RWPE2 (cell line): ENCODE data around the gene DAPK2.

ENCODE experiments used
- ATAC-seq: fragments of 200-7000 bp; cut with Tn5 transposase; 3 replicates; pipeline ENCODE4 v1.9.1; 2021; ENCODE audit warnings: low read depth
- DNase-seq: peaks from one replicate; pipeline ENCODE4 v3.0.0-alpha.2; 2020; ENCODE audit warnings: low spot score
- H3K27ac ChIP-seq: fragments of 450-650 bp; 2 replicates; pipeline ENCODE4 v1.5.1; 2017; ENCODE audit warnings: mild to moderate bottlenecking; ENCODE audit not compliant: poor library complexity, severe bottlenecking
- H3K27me3 ChIP-seq: fragments of 250-450 bp; sonication (Bioruptor Pico); 2 replicates; pipeline ENCODE4 v1.5.1; 2021; ENCODE audit warnings: mild to moderate bottlenecking, moderate library complexity; ENCODE audit not compliant: insufficient read depth, poor library complexity, severe bottlenecking
- H3K36me3 ChIP-seq: fragments of 250-450 bp; sonication (Bioruptor Pico); 2 replicates; pipeline ENCODE4 v1.5.1; 2020; ENCODE audit warnings: low read depth, mild to moderate bottlenecking, moderate library complexity
- H3K4me1 ChIP-seq: fragments of 250-450 bp; sonication (Bioruptor Pico); 2 replicates; pipeline ENCODE4 v1.5.1; 2021; ENCODE audit warnings: mild to moderate bottlenecking, moderate library complexity; ENCODE audit not compliant: insufficient read depth, poor library complexity, severe bottlenecking
- H3K4me3 ChIP-seq: fragments of 250-450 bp; sonication (Bioruptor Pico); 2 replicates; pipeline ENCODE4 v1.5.1; 2021; ENCODE audit warnings: mild to moderate bottlenecking, moderate library complexity; ENCODE audit not compliant: severe bottlenecking
- H3K9me3 ChIP-seq: fragments of 250-450 bp; sonication (Bioruptor Pico); 2 replicates; pipeline ENCODE4 v1.5.1; 2021; ENCODE audit warnings: mild to moderate bottlenecking, moderate library complexity; ENCODE audit not compliant: severe bottlenecking
- TF ChIP-seq, protein P1 (sequence below): fragments of 450-650 bp; IDR thresholded peaks from one replicate; pipeline ENCODE4 v1.5.1; 2017; ENCODE audit warnings: mild to moderate bottlenecking, moderate library complexity; ENCODE audit not compliant: poor library complexity, severe bottlenecking

DAPK2 gene

DNA sequence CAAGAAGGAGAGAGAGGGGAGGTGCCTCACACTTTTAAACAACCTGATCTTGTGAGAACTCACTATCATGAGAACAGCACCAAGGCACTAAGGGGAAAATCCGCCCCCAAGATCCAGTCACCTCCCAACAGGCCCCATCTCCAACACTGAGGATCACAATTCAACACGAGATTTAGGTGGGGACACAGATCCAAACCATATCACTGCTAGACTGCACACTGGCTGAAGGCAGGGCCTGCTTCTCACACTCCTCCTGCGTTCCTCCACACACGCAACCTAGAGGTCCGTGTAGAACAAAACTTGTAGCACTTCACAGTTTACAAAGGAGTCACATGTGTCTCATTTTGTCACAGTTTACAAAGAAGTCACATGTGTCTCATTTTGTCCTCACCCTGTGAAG lies 97.8 kb downstream of the DAPK2 start:
- ATAC-seq (no peak), DNase-seq (no peak)
- no peaks in the 10 kb centered on the region for H3K36me3 ChIP-seq
- H3K9me3 ChIP-seq = no peaks in the 10 kb centered on the region
- TF ChIP-seq, protein P1, sequence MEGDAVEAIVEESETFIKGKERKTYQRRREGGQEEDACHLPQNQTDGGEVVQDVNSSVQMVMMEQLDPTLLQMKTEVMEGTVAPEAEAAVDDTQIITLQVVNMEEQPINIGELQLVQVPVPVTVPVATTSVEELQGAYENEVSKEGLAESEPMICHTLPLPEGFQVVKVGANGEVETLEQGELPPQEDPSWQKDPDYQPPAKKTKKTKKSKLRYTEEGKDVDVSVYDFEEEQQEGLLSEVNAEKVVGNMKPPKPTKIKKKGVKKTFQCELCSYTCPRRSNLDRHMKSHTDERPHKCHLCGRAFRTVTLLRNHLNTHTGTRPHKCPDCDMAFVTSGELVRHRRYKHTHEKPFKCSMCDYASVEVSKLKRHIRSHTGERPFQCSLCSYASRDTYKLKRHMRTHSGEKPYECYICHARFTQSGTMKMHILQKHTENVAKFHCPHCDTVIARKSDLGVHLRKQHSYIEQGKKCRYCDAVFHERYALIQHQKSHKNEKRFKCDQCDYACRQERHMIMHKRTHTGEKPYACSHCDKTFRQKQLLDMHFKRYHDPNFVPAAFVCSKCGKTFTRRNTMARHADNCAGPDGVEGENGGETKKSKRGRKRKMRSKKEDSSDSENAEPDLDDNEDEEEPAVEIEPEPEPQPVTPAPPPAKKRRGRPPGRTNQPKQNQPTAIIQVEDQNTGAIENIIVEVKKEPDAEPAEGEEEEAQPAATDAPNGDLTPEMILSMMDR = no peak
- H3K4me1 ChIP-seq = peaks cover 29% of the 10 kb centered on the region
- no peaks in the 10 kb centered on the region for H3K27me3 ChIP-seq
- no peak overlapping the region for H3K27ac ChIP-seq
- no peak overlapping the region for H3K4me3 ChIP-seq

DNA sequence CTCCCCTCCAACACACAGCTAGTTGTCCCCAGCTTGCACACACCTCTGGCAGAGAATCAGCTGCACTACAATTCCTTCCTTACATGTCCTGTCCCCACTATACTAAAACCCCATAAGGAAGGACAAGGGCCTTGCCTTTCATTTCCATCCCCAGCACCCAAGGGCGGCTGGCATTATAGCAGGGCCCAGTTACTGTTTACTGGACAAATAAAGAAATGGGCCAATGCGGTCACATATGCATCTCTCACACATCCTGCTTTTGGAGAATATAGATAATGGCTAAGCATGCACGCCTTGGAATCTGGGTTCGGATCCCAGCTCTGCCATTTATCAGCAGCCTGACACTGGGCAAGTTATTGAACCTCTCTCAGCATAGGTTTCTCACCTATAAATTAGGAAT lies 99.1 kb downstream of the DAPK2 start:
- Histone ChIP-seq H3K4me1 (peaks cover 29% of the 10 kb centered on the region), H3K9me3 (no peaks in the 10 kb centered on the region), H3K36me3 (no peaks in the 10 kb centered on the region), H3K4me3 (no peak overlapping the region), H3K27me3 (no peaks in the 10 kb centered on the region), H3K27ac (no peak overlapping the region)
- ATAC-seq = no peak
- TF ChIP-seq, protein P1 = no peak
- DNase-seq = no peak

DNA sequence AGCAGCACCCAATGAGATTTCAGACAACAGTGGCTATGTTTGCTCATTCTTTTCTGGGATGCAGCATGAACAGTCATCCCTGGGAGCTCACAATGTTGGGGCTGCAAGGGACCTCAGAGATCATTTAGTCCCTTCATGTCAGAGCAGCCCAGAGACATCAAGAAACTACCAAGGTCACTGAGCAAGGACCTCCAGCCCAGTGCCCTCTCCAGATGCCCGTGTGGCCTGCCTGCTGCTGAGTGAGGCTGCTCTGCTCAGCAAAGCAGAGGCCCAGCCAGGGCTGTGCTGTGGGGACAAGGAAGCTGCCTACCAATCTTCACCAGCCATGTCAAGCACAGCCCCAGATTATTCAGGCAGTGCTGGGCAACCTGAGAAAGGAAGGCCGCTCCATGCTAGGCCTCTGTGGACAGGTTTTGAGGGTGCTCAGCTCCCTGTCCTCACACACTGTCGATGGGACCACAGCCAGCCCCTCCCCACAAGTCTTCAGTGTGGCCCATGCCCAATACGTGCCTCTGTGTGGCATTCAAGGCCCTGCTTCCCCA lies 99.7 kb downstream of the DAPK2 start:
- DNase-seq = no peak

DNA sequence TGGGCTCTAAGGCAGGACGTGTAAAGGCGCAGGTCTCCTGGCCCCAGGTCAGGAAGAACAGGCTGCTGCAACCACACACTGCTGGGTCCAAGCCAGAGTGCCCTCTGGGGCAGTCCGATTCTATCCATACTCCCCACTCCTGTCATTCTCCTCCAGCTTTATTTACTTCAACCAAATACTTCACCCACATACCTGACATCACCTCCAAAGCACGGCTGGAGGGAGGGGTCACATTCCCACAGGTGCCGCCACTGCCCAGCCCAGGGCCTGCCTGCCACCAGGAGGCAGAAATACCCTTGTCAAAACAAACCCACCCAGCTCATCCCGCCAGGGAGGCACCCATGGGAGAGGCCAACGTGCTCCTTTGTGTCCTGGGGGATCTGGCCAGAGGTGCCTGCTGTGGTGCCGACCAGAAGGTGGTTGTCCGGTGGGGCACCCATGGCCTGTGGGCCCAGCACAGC lies 100.4 kb downstream of the DAPK2 start:
- DNase-seq (peak; percentile 92), ATAC-seq (peak; percentile 89)
- Histone ChIP-seq H3K36me3 (no peaks in the 10 kb centered on the region), H3K4me1 (peaks cover 17% of the 10 kb centered on the region), H3K27ac (peak overlapping the region; percentile 59), H3K4me3 (no peak overlapping the region), H3K9me3 (no peaks in the 10 kb centered on the region), H3K27me3 (no peaks in the 10 kb centered on the region)
- TF ChIP-seq, protein P1 = peak; percentile 68

More for the DNA sequence above, 99.7 kb downstream of the DAPK2 start:
- Histone ChIP-seq H3K27me3 (no peaks in the 10 kb centered on the region), H3K4me3 (no peak overlapping the region), H3K4me1 (peaks cover 24% of the 10 kb centered on the region), H3K9me3 (no peaks in the 10 kb centered on the region), H3K27ac (peak overlapping the region; percentile 59), H3K36me3 (no peaks in the 10 kb centered on the region)
- TF ChIP-seq, protein P1 = no peak
- ATAC-seq = no peak

DNA sequence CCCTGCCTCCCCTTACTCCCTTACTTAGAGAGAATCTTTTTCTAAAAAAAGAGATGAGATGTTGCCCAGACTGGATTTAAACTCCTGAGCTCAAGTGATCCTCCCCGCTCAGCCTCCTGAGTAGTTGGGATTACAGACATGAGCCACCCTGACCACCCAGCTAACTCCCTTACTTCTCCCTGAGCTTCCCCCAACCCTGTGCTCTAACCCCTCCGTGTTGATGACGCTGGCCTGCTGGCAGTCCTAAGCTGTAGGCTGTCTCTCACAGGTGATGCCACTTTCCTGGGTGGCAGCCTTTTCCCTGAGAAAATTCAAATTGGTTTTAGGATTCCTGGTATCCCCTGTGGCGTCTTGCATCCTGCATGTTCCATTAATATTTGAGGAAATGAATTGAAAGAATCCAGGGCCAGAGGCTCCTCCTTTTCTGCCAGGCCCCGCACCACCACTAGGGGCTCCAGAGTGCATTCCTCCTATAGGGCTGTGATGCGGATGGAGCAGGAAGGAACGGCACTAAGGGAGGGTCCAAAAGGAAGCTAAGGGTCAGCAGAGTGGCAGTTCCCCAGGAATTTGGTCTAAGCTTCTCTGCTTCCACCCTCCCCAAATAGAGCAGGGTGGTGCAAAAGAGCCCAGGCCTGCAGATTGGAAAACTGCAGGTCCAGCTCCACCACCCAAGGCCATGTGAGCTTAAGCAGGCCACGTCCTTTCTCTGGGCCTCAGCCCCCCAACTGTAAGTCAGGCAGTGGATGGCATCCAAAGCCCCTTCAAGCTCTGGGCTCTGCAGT lies 101.1 kb downstream of the DAPK2 start:
- peak; percentile 77 for DNase-seq
- H3K4me1 ChIP-seq = peaks cover 12% of the 10 kb centered on the region
- peak; percentile 70 for ATAC-seq
- no peak overlapping the region for H3K4me3 ChIP-seq
- peak overlapping the region; percentile 59 for H3K27ac ChIP-seq
- no peaks in the 10 kb centered on the region for H3K36me3 ChIP-seq
- TF ChIP-seq, protein P1 = peak; percentile 99
- no peaks in the 10 kb centered on the region for H3K27me3 ChIP-seq
- no peaks in the 10 kb centered on the region for H3K9me3 ChIP-seq
